DOHH2 (cell line): ENCODE results near the gene SAP30L.

Source experiments
- H3F3A ChIP-seq: fragments of 200-600 bp; sonication (generic), shearing (Covaris generic); 2 replicates; pipeline ENCODE4 v1.6.0; 2016; ENCODE audit warnings: antibody characterized with exemption, mild to moderate bottlenecking; ENCODE audit not compliant: control insufficient read depth, insufficient read depth
- H3K27ac ChIP-seq: fragments of 200-600 bp; sonication (generic); 2 replicates; pipeline ENCODE4 v1.5.1; 2014; ENCODE audit warnings: low read depth, mild to moderate bottlenecking, low read length, moderate library complexity
- H3K27me3 ChIP-seq: fragments of 200-600 bp; sonication (generic); 2 replicates; pipeline ENCODE4 v1.6.1; 2014; ENCODE audit warnings: mild to moderate bottlenecking, low read length, mixed read lengths; ENCODE audit not compliant: control insufficient read depth
- H3K36me3 ChIP-seq: fragments of 200-600 bp; sonication (generic); 2 replicates; pipeline ENCODE4 v1.6.1; 2014; ENCODE audit warnings: mild to moderate bottlenecking, low read length, moderate library complexity, mixed read lengths; ENCODE audit not compliant: control insufficient read depth
- H3K4me1 ChIP-seq: fragments of 200-600 bp; sonication (generic); 2 replicates; pipeline ENCODE4 v1.6.1; 2014; ENCODE audit warnings: mild to moderate bottlenecking, low read length, mixed read lengths; ENCODE audit not compliant: control insufficient read depth
- H3K4me2 ChIP-seq: fragments of 200-600 bp; sonication (generic); 2 replicates; pipeline ENCODE4 v1.6.0; 2014; ENCODE audit warnings: mild to moderate bottlenecking, low read length, moderate library complexity
- H3K4me3 ChIP-seq: fragments of 200-600 bp; sonication (generic); 2 replicates; pipeline ENCODE4 v1.5.1; 2014; ENCODE audit warnings: mild to moderate bottlenecking, low read length, mixed read lengths
- H3K79me2 ChIP-seq: fragments of 200-600 bp; sonication (generic); 2 replicates; pipeline ENCODE4 v1.6.1; 2014; ENCODE audit warnings: mild to moderate bottlenecking, low read length, mixed read lengths; ENCODE audit not compliant: control insufficient read depth
- H3K9me2 ChIP-seq: fragments of 200-600 bp; sonication (generic); replicated peaks from 2 replicates; pipeline ENCODE4 v1.6.1; 2014; ENCODE audit warnings: mild to moderate bottlenecking, low read length, mixed read lengths; ENCODE audit not compliant: control insufficient read depth
- H3K9me3 ChIP-seq: fragments of 200-600 bp; sonication (generic); 2 replicates; pipeline ENCODE4 v1.6.1; 2014; ENCODE audit warnings: antibody characterized with exemption, low read length, mixed read lengths; ENCODE audit not compliant: control insufficient read depth, insufficient read depth
- H4K20me1 ChIP-seq: fragments of 200-600 bp; sonication (generic); 2 replicates; pipeline ENCODE4 v1.6.0; 2014; ENCODE audit warnings: low read depth, mild to moderate bottlenecking, antibody characterized with exemption, low read length, moderate library complexity; ENCODE audit not compliant: control insufficient read depth, insufficient read depth
- EZH2phosphoT487 ChIP-seq: fragments of 200-600 bp; sonication (generic); IDR thresholded peaks from 2 replicates; pipeline ENCODE4 v1.6.1; 2017; ENCODE audit warnings: borderline replicate concordance, mild to moderate bottlenecking, antibody characterized with exemption, low read length, moderate library complexity, mixed read lengths
- TF ChIP-seq, protein P1 (sequence below): fragments of 200-600 bp; sonication (generic); IDR thresholded peaks from one replicate; pipeline ENCODE4 v1.5.1; 2014; ENCODE audit warnings: antibody characterized with exemption, mild to moderate bottlenecking, low read depth, low read length; ENCODE audit not compliant: poor library complexity, severe bottlenecking

Gene SAP30L

DNA sequence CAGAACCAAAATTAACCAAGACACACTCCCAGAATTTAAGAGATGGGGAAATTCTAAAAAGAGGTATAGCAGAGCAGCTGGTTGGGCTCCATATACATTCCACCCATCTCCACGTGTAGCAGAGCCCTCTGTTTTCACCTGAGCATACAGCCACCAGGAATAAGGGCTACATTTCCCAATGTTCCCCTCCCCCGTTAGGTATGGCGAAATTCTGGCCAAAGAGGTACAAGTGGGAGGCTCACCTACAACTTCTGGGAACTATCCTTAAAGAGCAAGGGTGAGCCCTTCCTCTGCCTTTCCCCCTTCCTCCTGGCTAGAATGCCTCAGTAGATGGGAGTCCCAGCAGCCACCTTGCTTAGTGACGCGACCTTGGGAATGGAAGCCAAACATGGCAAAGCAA, 5.3 kb upstream of the SAP30L start:
- no peaks in the 10 kb centered on the region for H4K20me1 ChIP-seq
- H3K27ac ChIP-seq = no peak overlapping the region
- H3K27me3 ChIP-seq = no peaks in the 10 kb centered on the region
- no peaks in the 10 kb centered on the region for H3K9me3 ChIP-seq
- H3K36me3 ChIP-seq = peaks cover 70% of the 10 kb centered on the region
- H3K79me2 ChIP-seq = peaks cover 20% of the 10 kb centered on the region
- no peak for TF ChIP-seq EZH2phosphoT487
- TF ChIP-seq, protein P1, sequence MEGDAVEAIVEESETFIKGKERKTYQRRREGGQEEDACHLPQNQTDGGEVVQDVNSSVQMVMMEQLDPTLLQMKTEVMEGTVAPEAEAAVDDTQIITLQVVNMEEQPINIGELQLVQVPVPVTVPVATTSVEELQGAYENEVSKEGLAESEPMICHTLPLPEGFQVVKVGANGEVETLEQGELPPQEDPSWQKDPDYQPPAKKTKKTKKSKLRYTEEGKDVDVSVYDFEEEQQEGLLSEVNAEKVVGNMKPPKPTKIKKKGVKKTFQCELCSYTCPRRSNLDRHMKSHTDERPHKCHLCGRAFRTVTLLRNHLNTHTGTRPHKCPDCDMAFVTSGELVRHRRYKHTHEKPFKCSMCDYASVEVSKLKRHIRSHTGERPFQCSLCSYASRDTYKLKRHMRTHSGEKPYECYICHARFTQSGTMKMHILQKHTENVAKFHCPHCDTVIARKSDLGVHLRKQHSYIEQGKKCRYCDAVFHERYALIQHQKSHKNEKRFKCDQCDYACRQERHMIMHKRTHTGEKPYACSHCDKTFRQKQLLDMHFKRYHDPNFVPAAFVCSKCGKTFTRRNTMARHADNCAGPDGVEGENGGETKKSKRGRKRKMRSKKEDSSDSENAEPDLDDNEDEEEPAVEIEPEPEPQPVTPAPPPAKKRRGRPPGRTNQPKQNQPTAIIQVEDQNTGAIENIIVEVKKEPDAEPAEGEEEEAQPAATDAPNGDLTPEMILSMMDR = no peak
- H3K4me2 ChIP-seq = no peak overlapping the region
- no peak overlapping the region for H3K4me3 ChIP-seq
- H3K4me1 ChIP-seq = peaks cover 11% of the 10 kb centered on the region; the same call in 1 of the 2 replicates
- no peaks in the 10 kb centered on the region for H3F3A ChIP-seq
- H3K9me2 ChIP-seq = no peaks in the 10 kb centered on the region

GRCh38 chr5:154442801-154443200, 3.0 kb upstream of the SAP30L start:
- no peak for TF ChIP-seq EZH2phosphoT487
- Histone ChIP-seq H3K4me1 (peaks cover 21% of the 10 kb centered on the region), H3K4me3 (no peak overlapping the region), H3K27me3 (no peaks in the 10 kb centered on the region), H4K20me1 (0 out of 2 replicates have a peak, but pooled peaks cover 6% of the 10 kb centered on the region), H3K4me2 (no peak overlapping the region), H3K27ac (no peak overlapping the region), H3K36me3 (peaks cover 50% of the 10 kb centered on the region), H3K9me3 (no peaks in the 10 kb centered on the region), H3K9me2 (no peaks in the 10 kb centered on the region), H3K79me2 (peaks cover 37% of the 10 kb centered on the region), H3F3A (no peaks in the 10 kb centered on the region)

DNA sequence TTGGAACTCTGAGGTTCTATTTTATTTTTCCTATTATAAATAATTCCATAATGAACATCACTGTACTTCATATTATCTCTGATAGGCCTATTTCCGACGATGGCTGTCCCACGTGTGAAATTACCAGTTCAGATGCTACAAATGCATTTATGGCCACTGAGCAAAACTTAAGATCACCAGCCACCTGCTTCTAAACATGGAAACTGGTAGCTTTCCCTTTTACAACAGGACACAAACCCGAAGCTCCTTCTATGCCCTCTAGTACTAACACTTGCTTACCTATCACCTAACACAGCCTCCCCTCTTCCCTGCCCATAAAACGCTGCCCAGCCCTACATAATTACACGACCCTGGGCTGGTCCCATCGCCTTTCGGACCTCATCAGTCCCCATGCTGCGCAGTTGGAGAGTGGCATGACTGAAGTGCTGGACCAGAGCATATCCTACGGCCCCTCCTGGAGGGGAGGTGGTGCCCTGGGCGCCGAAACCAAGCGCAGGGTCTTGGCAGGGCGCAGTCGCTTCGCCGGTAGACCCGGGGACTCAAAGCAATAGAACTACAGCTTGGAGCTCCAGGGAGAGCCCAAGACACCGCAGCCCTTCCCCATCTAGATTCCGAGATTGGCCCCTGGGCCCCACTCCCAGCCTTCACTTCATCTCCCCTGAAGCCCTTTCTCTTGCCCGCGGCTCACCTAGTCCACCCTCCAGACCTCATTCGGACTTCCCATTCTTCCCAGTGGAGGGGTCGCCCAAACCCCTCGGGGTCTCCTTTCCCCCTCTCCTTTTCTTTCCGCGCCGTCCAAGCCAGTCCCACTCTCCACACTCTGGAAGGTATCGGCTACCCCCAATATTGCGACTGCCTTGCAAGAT, 1.0 kb upstream of the SAP30L start:
- TF ChIP-seq, protein P1 = no peak
- no peak for TF ChIP-seq EZH2phosphoT487
- Histone ChIP-seq H3K4me2 (peak overlapping the region; percentile 94), H3K9me2 (no peaks in the 10 kb centered on the region), H3K79me2 (peaks cover 55% of the 10 kb centered on the region), H3K36me3 (peaks cover 37% of the 10 kb centered on the region), H3K4me1 (peaks cover 38% of the 10 kb centered on the region), H3K9me3 (no peaks in the 10 kb centered on the region), H4K20me1 (peaks cover 18% of the 10 kb centered on the region), H3K27ac (peak overlapping the region; percentile 45), H3K27me3 (no peaks in the 10 kb centered on the region), H3F3A (no peaks in the 10 kb centered on the region), H3K4me3 (peak overlapping the region; percentile 100)
